HepG2 (cell line): ENCODE results near the gene CMPK2.

Experiments
- ESRRA ChIP-seq: sonication (generic); formaldehyde crosslinking; IDR thresholded peaks from 2 replicates; pipeline ENCODE4 v1.5.1; 2020; ENCODE audit warnings: mild to moderate bottlenecking, low read depth, missing genetic modification reagents
- ZBTB1 ChIP-seq: sonication (generic); formaldehyde crosslinking; IDR thresholded peaks from 2 replicates; pipeline ENCODE4 v1.4.0; 2020; ENCODE audit warnings: missing genetic modification reagents, borderline replicate concordance

DNA sequence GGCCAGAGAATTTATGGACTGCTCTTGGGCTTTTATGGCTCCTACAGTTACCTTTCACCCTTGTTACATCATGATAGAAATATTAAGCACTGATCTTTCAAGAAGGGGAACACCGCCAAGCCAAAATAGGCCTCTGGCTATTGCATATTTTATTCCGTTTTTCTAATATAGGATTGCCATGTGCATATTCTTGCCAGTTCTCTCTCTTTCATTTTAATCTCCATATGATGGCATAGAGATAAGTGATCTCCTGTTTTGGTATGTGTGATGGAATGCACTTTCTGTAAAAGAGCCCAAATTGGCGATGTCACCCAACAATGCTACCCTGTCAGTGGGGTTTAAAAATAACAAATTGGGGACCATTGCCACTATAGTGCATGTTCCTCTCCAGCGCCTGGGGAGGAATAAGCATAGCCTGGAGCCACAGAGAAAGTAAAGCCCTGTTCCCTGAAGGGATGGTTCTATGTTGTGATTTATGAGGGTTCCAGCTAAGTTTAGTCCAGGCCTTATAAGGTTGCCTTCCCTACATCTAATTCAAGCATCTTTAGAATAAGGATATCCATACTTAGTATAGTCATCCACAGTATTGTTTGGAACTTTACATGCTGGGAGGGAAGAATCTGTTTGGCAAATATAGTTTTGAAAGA is 26.9 kb downstream of the CMPK2 start:
- TF ChIP-seq ESRRA: no peak
- no peak for TF ChIP-seq ZBTB1 (CRISPR knock-in tag)
